ENCODE data around the gene DHDH. TPM values are rescaled to one million over a fixed set of nuclear protein-coding genes. Genes with fewer than 3 reads are reported as not detected.
A peak's percentile ranks its signal among the peaks of the same experiment; 100 is the strongest.

Gene DHDH
- total RNA-seq, 1 donor: 0.36 TPM

DNA sequence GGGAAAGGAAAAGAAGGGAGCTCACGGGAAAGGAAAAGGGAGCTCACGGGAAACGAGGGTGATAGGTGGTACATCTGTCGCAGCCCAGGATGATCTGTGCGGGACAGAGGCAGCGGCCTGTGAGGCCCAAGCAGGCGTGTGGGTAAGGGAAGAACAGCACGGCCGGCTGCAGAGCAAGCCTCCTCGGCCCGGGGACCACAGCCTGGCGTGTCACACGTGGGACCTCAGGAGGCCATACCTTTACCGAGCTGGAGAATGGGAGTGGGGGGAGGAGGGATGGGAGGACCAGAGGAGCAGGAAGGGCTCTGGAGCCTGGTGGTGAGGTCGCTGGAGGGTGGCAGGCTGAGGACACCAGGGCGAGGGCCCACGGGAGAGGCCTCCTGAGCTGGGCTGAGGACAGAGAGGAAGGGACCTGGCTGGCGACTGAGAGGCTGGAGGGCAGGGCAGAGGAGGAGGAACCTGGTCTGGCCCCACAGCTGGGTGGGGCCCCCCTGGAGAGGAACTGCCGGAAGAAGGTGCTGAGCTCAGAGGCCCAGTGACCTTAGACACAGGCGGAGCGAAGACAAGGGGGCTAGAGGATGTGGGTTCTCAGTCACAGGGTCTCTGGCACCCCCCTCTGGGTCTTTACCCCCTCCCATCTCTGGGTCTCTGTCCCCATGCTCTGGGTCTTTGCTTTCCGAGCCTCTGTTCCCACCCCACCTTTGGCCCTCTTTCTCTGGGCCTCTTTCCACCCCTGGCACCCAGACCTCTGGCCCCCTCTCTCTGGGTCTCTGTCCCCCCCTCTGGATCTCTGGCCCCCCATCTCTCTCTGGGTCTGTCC, 28.7 kb downstream of the DHDH start:
- no peak overlapping the region for H3K27ac ChIP-seq (ENCODE audit: low read depth, low read length)

DNA sequence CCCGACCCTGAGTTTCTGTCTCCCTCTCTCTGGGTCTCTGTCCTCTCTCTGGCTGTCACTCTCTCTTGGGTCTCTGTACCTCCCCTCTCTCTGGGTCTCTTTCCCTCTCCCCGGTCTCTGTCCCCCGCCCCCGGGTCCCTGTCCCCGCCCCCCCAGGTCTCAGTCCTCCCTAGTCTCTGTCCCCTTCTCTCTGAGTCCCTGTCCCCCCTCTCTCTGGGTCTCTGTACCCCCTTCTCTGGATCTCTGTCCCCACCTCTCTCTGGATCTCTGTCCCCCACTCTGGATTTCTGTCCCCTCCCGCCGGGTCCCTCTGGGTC, 29.3 kb downstream of the DHDH start:
- Histone ChIP-seq H3K27me3 (ENCODE audit: insufficient read depth, low read length) (no peaks in the 10 kb centered on the region), H3K79me2 (ENCODE audit: insufficient read depth, low read length) (peaks cover 22% of the 10 kb centered on the region), H3K36me3 (ENCODE audit: insufficient read depth, low read length) (peaks cover 26% of the 10 kb centered on the region), H3K27ac (ENCODE audit: low read depth, low read length) (no peak overlapping the region), H3K9me3 (ENCODE audit: low read depth, low read length) (no peaks in the 10 kb centered on the region), H3K4me3 (ENCODE audit: insufficient read depth, low read length) (no peak overlapping the region), H2AFZ (ENCODE audit: low read length) (no peak overlapping the region), H3K4me2 (ENCODE audit: insufficient read depth, low read length) (no peak overlapping the region), H3K4me1 (ENCODE audit: insufficient read depth, low read length) (peaks cover 33% of the 10 kb centered on the region), H4K20me1 (ENCODE audit: insufficient read depth, low read length) (peaks cover 24% of the 10 kb centered on the region)
- TF ChIP-seq, protein P1, sequence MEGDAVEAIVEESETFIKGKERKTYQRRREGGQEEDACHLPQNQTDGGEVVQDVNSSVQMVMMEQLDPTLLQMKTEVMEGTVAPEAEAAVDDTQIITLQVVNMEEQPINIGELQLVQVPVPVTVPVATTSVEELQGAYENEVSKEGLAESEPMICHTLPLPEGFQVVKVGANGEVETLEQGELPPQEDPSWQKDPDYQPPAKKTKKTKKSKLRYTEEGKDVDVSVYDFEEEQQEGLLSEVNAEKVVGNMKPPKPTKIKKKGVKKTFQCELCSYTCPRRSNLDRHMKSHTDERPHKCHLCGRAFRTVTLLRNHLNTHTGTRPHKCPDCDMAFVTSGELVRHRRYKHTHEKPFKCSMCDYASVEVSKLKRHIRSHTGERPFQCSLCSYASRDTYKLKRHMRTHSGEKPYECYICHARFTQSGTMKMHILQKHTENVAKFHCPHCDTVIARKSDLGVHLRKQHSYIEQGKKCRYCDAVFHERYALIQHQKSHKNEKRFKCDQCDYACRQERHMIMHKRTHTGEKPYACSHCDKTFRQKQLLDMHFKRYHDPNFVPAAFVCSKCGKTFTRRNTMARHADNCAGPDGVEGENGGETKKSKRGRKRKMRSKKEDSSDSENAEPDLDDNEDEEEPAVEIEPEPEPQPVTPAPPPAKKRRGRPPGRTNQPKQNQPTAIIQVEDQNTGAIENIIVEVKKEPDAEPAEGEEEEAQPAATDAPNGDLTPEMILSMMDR (IDR thresholded peaks at IDR 0.05; ENCODE audit: extremely low read depth, low read depth, low read length): no peak
- peak; percentile 80 for DNase-seq (ENCODE audit: insufficient read length, low spot score, missing footprints)

More for the DNA sequence above, 28.7 kb downstream of the DHDH start:
- TF ChIP-seq, protein P1 (IDR thresholded peaks at IDR 0.05; ENCODE audit: extremely low read depth, low read depth, low read length): no peak
- peaks cover 29% of the 10 kb centered on the region for H3K4me1 ChIP-seq (ENCODE audit: insufficient read depth, low read length)
- H3K4me3 ChIP-seq (ENCODE audit: insufficient read depth, low read length): no peak overlapping the region
- no peaks in the 10 kb centered on the region for H3K27me3 ChIP-seq (ENCODE audit: insufficient read depth, low read length)
- peaks cover 30% of the 10 kb centered on the region for H3K36me3 ChIP-seq (ENCODE audit: insufficient read depth, low read length)
- peaks cover 26% of the 10 kb centered on the region for H3K79me2 ChIP-seq (ENCODE audit: insufficient read depth, low read length)
- H2AFZ ChIP-seq (ENCODE audit: low read length): no peak overlapping the region
- no peak overlapping the region for H3K4me2 ChIP-seq (ENCODE audit: insufficient read depth, low read length)
- DNase-seq (ENCODE audit: insufficient read length, low spot score, missing footprints): peak; percentile 80
- H4K20me1 ChIP-seq (ENCODE audit: insufficient read depth, low read length): peaks cover 18% of the 10 kb centered on the region
- no peaks in the 10 kb centered on the region for H3K9me3 ChIP-seq (ENCODE audit: low read depth, low read length)

DNA sequence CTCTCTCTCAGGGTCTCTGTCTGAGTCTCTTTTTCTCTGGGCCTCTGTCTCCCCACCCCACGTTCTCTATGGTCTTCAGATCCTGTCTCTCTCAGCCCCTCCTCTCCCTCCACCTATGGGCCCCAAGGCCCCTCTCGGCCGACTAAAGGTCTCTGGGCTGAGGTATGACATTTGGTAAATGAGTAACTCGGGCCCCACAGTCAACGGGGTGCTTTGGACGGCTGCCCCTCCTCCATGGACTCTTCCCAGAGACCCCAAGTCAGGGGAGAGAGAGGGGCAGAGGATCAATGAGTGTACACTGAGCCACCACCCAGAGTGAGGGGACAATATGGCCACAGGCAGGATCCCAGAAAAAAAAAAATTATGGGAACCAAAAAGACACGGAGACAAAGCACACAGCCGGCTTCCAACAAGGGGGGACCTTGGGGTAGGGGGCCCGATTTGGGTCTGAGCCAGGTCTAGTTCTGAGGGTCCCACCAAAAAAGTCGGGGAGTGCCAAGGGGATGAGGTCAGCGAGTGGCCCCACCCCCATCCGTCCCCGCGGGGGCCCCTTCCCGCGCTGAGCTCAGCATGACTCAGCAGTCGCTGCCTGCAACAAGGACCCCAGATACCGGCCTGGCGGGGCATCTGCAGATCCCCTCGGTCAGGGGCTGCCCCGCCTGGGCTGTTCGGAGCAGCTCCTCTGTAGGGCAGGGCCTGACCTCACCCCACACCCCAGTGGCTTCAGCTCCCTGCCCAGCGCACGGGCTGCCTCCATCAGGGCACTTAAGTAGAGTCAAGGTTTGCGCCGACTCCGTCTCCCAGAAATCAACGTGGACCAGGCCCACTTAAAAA, 30.1 kb downstream of the DHDH start:
- no peaks in the 10 kb centered on the region for H3K27me3 ChIP-seq (ENCODE audit: insufficient read depth, low read length)
- H3K4me2 ChIP-seq (ENCODE audit: insufficient read depth, low read length): peak overlapping the region; percentile 61
- no peaks in the 10 kb centered on the region for H3K9me3 ChIP-seq (ENCODE audit: low read depth, low read length)
- H3K27ac ChIP-seq (ENCODE audit: low read depth, low read length): peak overlapping the region; percentile 91
- H3K79me2 ChIP-seq (ENCODE audit: insufficient read depth, low read length): peaks cover 19% of the 10 kb centered on the region
- peaks cover 19% of the 10 kb centered on the region for H3K36me3 ChIP-seq (ENCODE audit: insufficient read depth, low read length)
- peak overlapping the region; percentile 54 for H3K4me3 ChIP-seq (ENCODE audit: insufficient read depth, low read length)
- H3K4me1 ChIP-seq (ENCODE audit: insufficient read depth, low read length): peaks cover 36% of the 10 kb centered on the region
- TF ChIP-seq, protein P1 (IDR thresholded peaks at IDR 0.05; ENCODE audit: extremely low read depth, low read depth, low read length): no peak
- peaks cover 29% of the 10 kb centered on the region for H4K20me1 ChIP-seq (ENCODE audit: insufficient read depth, low read length)
- H2AFZ ChIP-seq (ENCODE audit: low read length): peak overlapping the region; percentile 43
- peak; percentile 95 for DNase-seq (ENCODE audit: insufficient read length, low spot score, missing footprints)
